PC-3 (cell line): ENCODE results near the gene CUEDC2. TPM values are rescaled to one million over a fixed set of nuclear protein-coding genes. Genes with fewer than 3 reads are reported as not detected.

Source experiments
- ATAC-seq: fragments of 200-7000 bp; cut with Tn5 transposase; 2 replicates; pipeline ENCODE4 v1.9.1; 2020; ENCODE audit warnings: mild to moderate bottlenecking, moderate library complexity
- BruUV-seq: library from RNA; stranded (reverse); fragments of 400-500 nt; replicated peaks from 2 replicates; lab custom pipeline; 2021; lab: Mats Ljungman, UMichigan
- CTCF ChIA-PET: fragments of 300-600 bp; sonication (Branson Sonifier 250); formaldehyde crosslinking; loops from one replicate; lab custom pipeline; 2022; ENCODE audit warnings: antibody characterized with exemption; lab: Charles Lee
- POLR2A ChIA-PET: fragments of 300-600 bp; sonication (Branson Sonifier 250); formaldehyde crosslinking; loops from one replicate; lab custom pipeline; 2022; ENCODE audit warnings: antibody characterized with exemption; ENCODE audit not compliant: unreplicated experiment; lab: Charles Lee
- DNase-seq: peaks from one replicate; pipeline ENCODE4 v3.0.0-alpha.2; 2015
- H2AFZ ChIP-seq: fragments of 300-600 bp; sonication (generic); 2 replicates; pipeline ENCODE4 v1.6.0; 2016; ENCODE audit warnings: antibody characterized with exemption, low read length
- H3F3A ChIP-seq: fragments of 300-600 bp; sonication (generic); one replicate; pipeline ENCODE4 v1.6.0; 2017; ENCODE audit warnings: antibody characterized with exemption, low read length, control low read depth, mild to moderate bottlenecking; ENCODE audit not compliant: unreplicated experiment
- H3K27ac ChIP-seq: fragments of 300-600 bp; sonication (generic); 2 replicates; pipeline ENCODE4 v1.5.1; 2016; ENCODE audit warnings: mild to moderate bottlenecking, low read length
- H3K27me3 ChIP-seq: fragments of 300-600 bp; sonication (generic); 2 replicates; pipeline ENCODE4 v1.6.1; 2016; ENCODE audit warnings: low read length, mixed read lengths
- H3K36me3 ChIP-seq: fragments of 300-600 bp; sonication (generic); 2 replicates; pipeline ENCODE4 v1.6.1; 2016; ENCODE audit warnings: low read depth, mixed run types, low read length, mixed read lengths
- H3K4me1 ChIP-seq: fragments of 300-600 bp; sonication (generic); 2 replicates; pipeline ENCODE4 v1.5.1; 2016; ENCODE audit warnings: low read length; ENCODE audit not compliant: insufficient read depth
- H3K4me2 ChIP-seq: fragments of 300-600 bp; sonication (generic); 2 replicates; pipeline ENCODE4 v1.6.0; 2016; ENCODE audit warnings: low read length
- H3K4me3 ChIP-seq: fragments of 300-600 bp; sonication (generic); 2 replicates; pipeline ENCODE4 v1.5.1; 2016; ENCODE audit warnings: mild to moderate bottlenecking, low read length, mixed read lengths
- H3K79me2 ChIP-seq: fragments of 300-600 bp; sonication (generic); 2 replicates; pipeline ENCODE4 v1.6.1; 2017; ENCODE audit warnings: low read length, mixed read lengths
- H3K9ac ChIP-seq: fragments of 300-600 bp; sonication (generic); 2 replicates; pipeline ENCODE4 v1.6.0; 2016; ENCODE audit warnings: mild to moderate bottlenecking, low read length
- H3K9me2 ChIP-seq: fragments of 300-600 bp; sonication (generic); replicated peaks from 2 replicates; pipeline ENCODE4 v1.6.1; 2016; ENCODE audit warnings: mixed run types, low read length, mixed read lengths
- H3K9me3 ChIP-seq: fragments of 300-600 bp; sonication (generic); 2 replicates; pipeline ENCODE4 v1.6.1; 2016; ENCODE audit warnings: low read length, mixed read lengths
- H4K20me1 ChIP-seq: fragments of 300-600 bp; sonication (generic); 2 replicates; pipeline ENCODE4 v1.6.1; 2016; ENCODE audit warnings: low read length, mixed read lengths
- CTCF ChIP-seq: fragments of 300-600 bp; sonication (generic); conservative IDR thresholded peaks from 2 replicates; pipeline ENCODE4 v1.5.1; 2017; ENCODE audit warnings: antibody characterized with exemption, low read depth, mild to moderate bottlenecking, low read length
- EZH2 ChIP-seq: fragments of 300-600 bp; sonication (generic); IDR thresholded peaks from one replicate; pipeline ENCODE4 v1.6.1; 2017; ENCODE audit warnings: antibody characterized with exemption, mild to moderate bottlenecking, low read length; ENCODE audit not compliant: unreplicated experiment
- EZH2phosphoT487 ChIP-seq: fragments of 300-600 bp; sonication (generic); IDR thresholded peaks from 2 replicates; pipeline ENCODE4 v1.6.1; 2018; ENCODE audit warnings: mild to moderate bottlenecking, antibody characterized with exemption, low read length, borderline replicate concordance
- intact Hi-C: fragments of 100-400 bp; cut with micrococcal nuclease; formaldehyde crosslinking; loops from 2 replicates; pipeline ENCODE4 v1.9.0; 2023
- total RNA-seq: library from RNA; depleted of rRNA; stranded (reverse); fragments of >200 nt; gene quantifications from 2 replicates; pipeline ENCODE4 v1.2.3, GENCODE V29; 2014

The CUEDC2 gene
- total RNA-seq, 1 experiment from 2014 or later, result 51.4 TPM

DNA sequence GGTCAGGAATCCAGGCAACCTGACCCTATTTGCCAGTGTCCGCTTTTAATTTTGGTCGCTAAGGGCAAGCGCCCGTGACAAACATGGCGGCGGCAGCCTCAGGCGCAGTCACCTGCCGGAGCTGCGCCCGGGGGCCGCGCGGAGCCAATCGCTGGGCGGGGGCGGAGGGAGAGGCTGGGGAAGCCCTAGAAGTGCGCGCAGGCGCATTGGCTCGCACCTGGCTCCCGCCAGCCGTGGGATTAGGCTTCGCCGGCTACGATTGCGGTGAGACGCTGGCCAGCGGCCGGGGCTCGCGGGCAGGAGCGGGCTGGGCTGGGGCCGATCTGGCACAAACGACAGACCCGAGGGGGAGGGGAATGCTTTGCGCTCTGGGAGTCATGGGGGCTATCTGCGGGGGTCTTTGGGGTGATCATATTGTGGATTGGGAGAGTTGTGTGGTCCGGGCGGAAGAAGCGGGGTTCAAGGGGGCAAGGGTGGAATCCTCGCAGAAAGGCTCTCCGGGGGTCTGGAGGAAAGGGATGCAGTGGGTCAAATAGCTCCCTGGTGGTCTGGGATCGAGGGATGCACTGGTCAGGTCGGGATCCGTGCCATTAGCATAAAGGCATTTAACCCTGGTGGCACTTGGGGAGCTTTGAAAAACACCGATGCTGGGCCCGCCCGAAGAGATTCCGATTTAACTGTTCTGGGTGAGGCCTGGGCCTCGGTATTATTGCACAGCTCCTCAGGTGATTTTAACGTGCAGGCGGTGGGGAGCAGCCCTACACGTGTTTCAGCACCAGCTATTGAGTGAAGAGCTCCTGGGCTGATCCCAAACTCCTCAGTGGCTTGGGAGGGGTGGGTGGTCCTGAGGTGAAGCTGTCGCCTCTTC lies 29.0 kb upstream of the CUEDC2 start:
- H2AFZ ChIP-seq, result peak overlapping the region; percentile 93
- H3K4me2 ChIP-seq, result peak overlapping the region; percentile 98
- H3K36me3 ChIP-seq, result no peaks in the 10 kb centered on the region
- H3K9ac ChIP-seq, result peak overlapping the region; percentile 54
- H3K4me3 ChIP-seq, result peak overlapping the region; percentile 67
- no peaks in the 10 kb centered on the region for H4K20me1 ChIP-seq
- H3K4me1 ChIP-seq, result peaks cover 6% of the 10 kb centered on the region; the same call in 1 of the 2 replicates
- intact Hi-C loops, result no loop called here
- no peaks in the 10 kb centered on the region for H3K27me3 ChIP-seq
- DNase-seq (peak; percentile 92), ATAC-seq (peak; percentile 98)
- no TSS peak for BruUV-seq
- H3K9me3 ChIP-seq, result no peaks in the 10 kb centered on the region
- no peaks in the 10 kb centered on the region for H3K79me2 ChIP-seq
- ChIA-PET POLR2A (no interaction called here), CTCF (no interaction called here)
- no peak for TF ChIP-seq EZH2
- TF ChIP-seq EZH2phosphoT487, result no peak
- TF ChIP-seq CTCF, result no peak
- no peak overlapping the region for H3K27ac ChIP-seq
- no peaks in the 10 kb centered on the region for H3F3A ChIP-seq
- H3K9me2 ChIP-seq, result no peaks in the 10 kb centered on the region

DNA sequence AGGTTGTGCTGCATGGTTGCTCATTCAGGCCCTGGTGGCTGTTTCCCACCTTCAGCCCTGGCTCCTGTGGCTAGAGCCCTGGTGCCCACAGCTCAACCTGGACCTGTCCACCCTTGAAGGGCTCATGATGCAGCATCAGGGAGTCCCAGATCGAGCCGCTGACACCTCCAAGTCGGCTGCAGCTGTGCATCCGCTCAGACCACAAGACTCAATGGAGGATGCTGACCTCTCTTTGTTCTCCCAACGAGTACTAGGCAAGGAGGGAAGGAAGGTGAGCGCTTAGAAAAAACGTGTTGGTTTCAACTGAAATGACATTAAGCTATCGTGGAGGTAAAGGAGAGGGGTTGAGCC lies 28.4 kb upstream of the CUEDC2 start:
- Histone ChIP-seq H3K27ac (no peak overlapping the region), H2AFZ (peak overlapping the region; percentile 93), H3K9me2 (no peaks in the 10 kb centered on the region), H3K79me2 (no peaks in the 10 kb centered on the region), H3F3A (no peaks in the 10 kb centered on the region), H3K4me2 (peak overlapping the region; percentile 98), H3K9ac (no peak overlapping the region), H3K4me3 (peak overlapping the region; percentile 67; the same call in 1 of the 2 replicates), H3K9me3 (no peaks in the 10 kb centered on the region), H3K4me1 (peaks cover 6% of the 10 kb centered on the region; the same call in 1 of the 2 replicates), H4K20me1 (no peaks in the 10 kb centered on the region), H3K27me3 (no peaks in the 10 kb centered on the region), H3K36me3 (no peaks in the 10 kb centered on the region)
- BruUV-seq, result no TSS peak
- no peak for DNase-seq
- intact Hi-C loops, result no loop called here
- ATAC-seq, result peak; percentile 11
- ChIA-PET CTCF (interaction anchor here (0.6 kb wide), 1 partner anchor 255 kb away, joined by 15 read pairs; no protein-coding TSS in a partner anchor), POLR2A (no interaction called here)
- TF ChIP-seq EZH2phosphoT487 (no peak), EZH2 (no peak), CTCF (no peak)

DNA sequence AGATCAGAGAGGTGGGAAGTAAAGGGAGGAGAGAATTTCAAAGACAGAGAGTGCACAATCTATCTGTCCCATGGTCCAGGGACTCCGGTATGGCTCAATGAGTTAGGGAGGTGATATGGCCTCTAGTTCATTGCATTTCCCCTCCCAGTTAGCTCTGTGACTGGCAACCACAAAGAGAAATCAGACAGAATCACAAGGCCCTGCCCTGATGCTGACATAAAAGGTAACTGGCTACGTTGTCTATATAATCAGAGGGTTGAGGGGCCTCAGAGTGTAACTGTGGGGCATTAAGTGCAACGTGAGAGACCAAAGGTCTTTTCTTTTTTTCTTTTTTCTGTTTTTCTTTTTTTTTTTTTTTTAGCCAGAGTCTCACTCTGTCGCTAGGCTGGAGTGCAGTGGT lies 26.3 kb upstream of the CUEDC2 start:
- no peak for ATAC-seq
- TF ChIP-seq EZH2phosphoT487, result no peak
- no peak for TF ChIP-seq CTCF
- no peak for TF ChIP-seq EZH2
- Histone ChIP-seq H3K27me3 (no peaks in the 10 kb centered on the region), H3K36me3 (no peaks in the 10 kb centered on the region), H3K4me1 (peaks cover 6% of the 10 kb centered on the region; the same call in 1 of the 2 replicates), H3K4me3 (no peak overlapping the region), H2AFZ (no peak overlapping the region), H3K9me3 (no peaks in the 10 kb centered on the region), H4K20me1 (no peaks in the 10 kb centered on the region), H3K9ac (no peak overlapping the region), H3K79me2 (no peaks in the 10 kb centered on the region; the same call in 1 of the 2 replicates), H3F3A (no peaks in the 10 kb centered on the region), H3K4me2 (no peak overlapping the region), H3K27ac (no peak overlapping the region), H3K9me2 (no peaks in the 10 kb centered on the region)
- CTCF ChIA-PET, result no interaction called here
- POLR2A ChIA-PET, result no interaction called here
- no TSS peak for BruUV-seq
- intact Hi-C loops, result no loop called here
- DNase-seq, result no peak
